PC-9 (cell line): ENCODE results near the gene FANCL. TPM values are rescaled to one million over a fixed set of nuclear protein-coding genes. Genes with fewer than 3 reads are reported as not detected.

ENCODE experiments used
- BruUV-seq: library from RNA; stranded (reverse); fragments of 400-500 nt; replicated peaks from 2 replicates; lab custom pipeline; 2021; lab: Mats Ljungman, UMichigan
- CTCF ChIA-PET: fragments of 300-600 bp; sonication (Branson Sonifier 250); formaldehyde crosslinking; loops from one replicate; lab custom pipeline; 2022; ENCODE audit warnings: antibody characterized with exemption; lab: Charles Lee
- POLR2A ChIA-PET: fragments of 300-600 bp; sonication (Branson Sonifier 250); formaldehyde crosslinking; loops from one replicate; lab custom pipeline; 2022; ENCODE audit warnings: antibody characterized with exemption; ENCODE audit not compliant: unreplicated experiment; lab: Charles Lee
- DNase-seq, 2 experiments: peaks; one replicate each; pipeline versions ENCODE4 v3.0.0 to v3.0.0-alpha.2; 2015 to 2022; ENCODE audit warnings: mixed read lengths in 1 of 2
- H2AFZ ChIP-seq: fragments of 200-600 bp; sonication (generic); 2 replicates; pipeline ENCODE4 v1.8.1; 2017; ENCODE audit warnings: antibody characterized with exemption
- H3F3A ChIP-seq: fragments of 200-600 bp; sonication (generic); 2 replicates; pipeline ENCODE4 v1.8.1; 2017; ENCODE audit warnings: antibody characterized with exemption, mild to moderate bottlenecking, low read depth; ENCODE audit not compliant: insufficient read depth
- H3K27ac ChIP-seq: fragments of 200-600 bp; sonication (generic); 2 replicates; pipeline ENCODE4 v1.6.1; 2016; ENCODE audit warnings: mixed run types
- H3K27me3 ChIP-seq: fragments of 200-600 bp; sonication (generic); 2 replicates; pipeline ENCODE4 v1.6.1; 2016; ENCODE audit warnings: low read depth, mixed run types; ENCODE audit not compliant: insufficient read depth
- H3K36me3 ChIP-seq: fragments of 200-600 bp; sonication (generic); 2 replicates; pipeline ENCODE4 v1.6.1; 2016; ENCODE audit warnings: low read depth, mixed run types
- H3K4me1 ChIP-seq: fragments of 200-600 bp; sonication (generic); replicated peaks from 2 replicates; pipeline ENCODE4 v1.6.1; 2016; ENCODE audit warnings: mixed run types; ENCODE audit not compliant: insufficient read depth
- H3K4me2 ChIP-seq: fragments of 200-600 bp; sonication (generic); 2 replicates; pipeline ENCODE4 v1.6.1; 2017; ENCODE audit warnings: mixed run types
- H3K4me3 ChIP-seq: fragments of 200-600 bp; sonication (generic); 2 replicates; pipeline ENCODE4 v1.6.1; 2016; ENCODE audit warnings: mixed run types
- H3K79me2 ChIP-seq: fragments of 200-600 bp; sonication (generic); 2 replicates; pipeline ENCODE4 v1.6.1; 2017; ENCODE audit warnings: low read depth, mixed run types
- H3K9me2 ChIP-seq: fragments of 200-600 bp; sonication (generic); 2 replicates; pipeline ENCODE4 v1.8.1; 2017; ENCODE audit warnings: mild to moderate bottlenecking; ENCODE audit not compliant: insufficient read depth
- H3K9me3 ChIP-seq: fragments of 200-600 bp; sonication (generic); 2 replicates; pipeline ENCODE4 v1.8.1; 2016; ENCODE audit warnings: low read depth; ENCODE audit not compliant: insufficient read depth
- H4K20me1 ChIP-seq: fragments of 200-600 bp; sonication (generic); 2 replicates; pipeline ENCODE4 v1.8.1; 2017; ENCODE audit not compliant: insufficient read depth
- EZH2 ChIP-seq: fragments of 200-600 bp; sonication (generic); IDR thresholded peaks from 2 replicates; pipeline ENCODE4 v1.8.0; 2017; ENCODE audit warnings: antibody characterized with exemption, low read depth
- intact Hi-C: fragments of 100-400 bp; cut with micrococcal nuclease; formaldehyde crosslinking; loops from one replicate; pipeline ENCODE4 v1.10.0; 2022; ENCODE audit not compliant: unreplicated experiment
- total RNA-seq: library from RNA; stranded (reverse); gene quantifications from 2 replicates; pipeline ENCODE4 v1.2.3, GENCODE V29; 2021
- TF ChIP-seq, protein P1 (sequence below): fragments of 200-600 bp; sonication (generic); conservative IDR thresholded peaks from 2 replicates; pipeline ENCODE4 v1.6.1; 2017; ENCODE audit warnings: mixed run types, antibody characterized with exemption, mild to moderate bottlenecking, moderate library complexity

Gene FANCL
- total RNA-seq, 1 experiment from 2014 or later, result 51.8 TPM

DNA sequence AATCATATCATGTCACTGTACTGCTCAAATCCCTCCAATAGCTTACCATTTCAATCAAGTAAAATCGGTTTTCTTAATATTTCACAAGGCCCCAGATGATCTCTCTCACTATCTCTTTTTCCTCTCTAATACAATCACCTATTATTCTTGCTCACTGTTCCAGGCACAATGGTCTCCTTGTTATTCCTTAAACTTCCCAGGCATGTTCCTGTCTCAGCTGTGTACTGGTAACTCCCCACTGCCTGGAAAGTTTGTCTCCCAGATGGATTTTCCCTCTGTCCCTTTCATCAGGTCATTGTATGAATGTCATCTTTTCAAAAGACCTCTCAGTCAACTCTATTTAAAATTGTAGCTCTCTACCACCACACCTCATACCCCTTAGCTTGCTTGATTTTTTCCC is 30.7 kb upstream of the FANCL start:
- intact Hi-C loops, result no loop called here
- no peaks in the 10 kb centered on the region for H3K27me3 ChIP-seq
- CTCF ChIA-PET, result no interaction called here
- no peaks in the 10 kb centered on the region for H3K79me2 ChIP-seq
- no peak overlapping the region for H2AFZ ChIP-seq
- H3F3A ChIP-seq, result no peaks in the 10 kb centered on the region
- H3K4me2 ChIP-seq, result no peak overlapping the region
- TF ChIP-seq, protein P1, sequence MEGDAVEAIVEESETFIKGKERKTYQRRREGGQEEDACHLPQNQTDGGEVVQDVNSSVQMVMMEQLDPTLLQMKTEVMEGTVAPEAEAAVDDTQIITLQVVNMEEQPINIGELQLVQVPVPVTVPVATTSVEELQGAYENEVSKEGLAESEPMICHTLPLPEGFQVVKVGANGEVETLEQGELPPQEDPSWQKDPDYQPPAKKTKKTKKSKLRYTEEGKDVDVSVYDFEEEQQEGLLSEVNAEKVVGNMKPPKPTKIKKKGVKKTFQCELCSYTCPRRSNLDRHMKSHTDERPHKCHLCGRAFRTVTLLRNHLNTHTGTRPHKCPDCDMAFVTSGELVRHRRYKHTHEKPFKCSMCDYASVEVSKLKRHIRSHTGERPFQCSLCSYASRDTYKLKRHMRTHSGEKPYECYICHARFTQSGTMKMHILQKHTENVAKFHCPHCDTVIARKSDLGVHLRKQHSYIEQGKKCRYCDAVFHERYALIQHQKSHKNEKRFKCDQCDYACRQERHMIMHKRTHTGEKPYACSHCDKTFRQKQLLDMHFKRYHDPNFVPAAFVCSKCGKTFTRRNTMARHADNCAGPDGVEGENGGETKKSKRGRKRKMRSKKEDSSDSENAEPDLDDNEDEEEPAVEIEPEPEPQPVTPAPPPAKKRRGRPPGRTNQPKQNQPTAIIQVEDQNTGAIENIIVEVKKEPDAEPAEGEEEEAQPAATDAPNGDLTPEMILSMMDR, result no peak
- TF ChIP-seq EZH2, result no peak
- H3K27ac ChIP-seq, result no peak overlapping the region
- peaks cover 5% of the 10 kb centered on the region; the same call in 1 of the 2 replicates for H3K9me3 ChIP-seq
- DNase-seq, result no peak
- H3K4me3 ChIP-seq, result no peak overlapping the region
- no peaks in the 10 kb centered on the region for H4K20me1 ChIP-seq
- H3K9me2 ChIP-seq, result no peaks in the 10 kb centered on the region; the same call in 1 of the 2 replicates
- no peaks in the 10 kb centered on the region for H3K4me1 ChIP-seq
- BruUV-seq, result no TSS peak
- H3K36me3 ChIP-seq, result no peaks in the 10 kb centered on the region
- POLR2A ChIA-PET, result no interaction called here

DNA sequence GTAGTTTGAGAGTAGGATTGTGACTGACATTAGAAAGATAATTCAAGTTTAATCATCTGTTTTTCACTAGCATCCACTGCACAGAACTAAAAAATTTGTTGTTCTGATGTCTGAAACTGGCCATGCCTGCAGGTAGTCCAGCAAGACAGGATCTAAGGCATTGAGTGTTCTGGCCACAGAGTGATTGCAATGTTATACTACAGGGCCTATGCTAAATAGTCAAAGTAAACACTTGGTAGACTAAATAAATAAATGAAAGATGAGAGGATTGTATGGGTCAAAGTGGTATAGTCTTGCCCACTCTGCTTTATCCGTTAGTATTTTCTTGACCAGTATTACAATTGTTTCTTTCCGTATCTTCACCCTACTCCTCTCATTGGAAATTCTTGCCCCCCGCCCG is 27.6 kb upstream of the FANCL start:
- no peak overlapping the region for H3K27ac ChIP-seq
- intact Hi-C loops, result no loop called here
- H3K36me3 ChIP-seq, result no peaks in the 10 kb centered on the region
- CTCF ChIA-PET, result no interaction called here
- no TSS peak for BruUV-seq
- H2AFZ ChIP-seq, result no peak overlapping the region
- no peaks in the 10 kb centered on the region for H3F3A ChIP-seq
- no peaks in the 10 kb centered on the region for H3K9me3 ChIP-seq
- no peak overlapping the region for H3K4me3 ChIP-seq
- H3K79me2 ChIP-seq, result no peaks in the 10 kb centered on the region
- DNase-seq, result no peak
- no peaks in the 10 kb centered on the region for H4K20me1 ChIP-seq
- H3K9me2 ChIP-seq, result no peaks in the 10 kb centered on the region; the same call in 1 of the 2 replicates
- H3K4me1 ChIP-seq, result no peaks in the 10 kb centered on the region
- POLR2A ChIA-PET, result no interaction called here
- H3K27me3 ChIP-seq, result no peaks in the 10 kb centered on the region
- no peak overlapping the region for H3K4me2 ChIP-seq
- TF ChIP-seq, protein P1, result no peak

DNA sequence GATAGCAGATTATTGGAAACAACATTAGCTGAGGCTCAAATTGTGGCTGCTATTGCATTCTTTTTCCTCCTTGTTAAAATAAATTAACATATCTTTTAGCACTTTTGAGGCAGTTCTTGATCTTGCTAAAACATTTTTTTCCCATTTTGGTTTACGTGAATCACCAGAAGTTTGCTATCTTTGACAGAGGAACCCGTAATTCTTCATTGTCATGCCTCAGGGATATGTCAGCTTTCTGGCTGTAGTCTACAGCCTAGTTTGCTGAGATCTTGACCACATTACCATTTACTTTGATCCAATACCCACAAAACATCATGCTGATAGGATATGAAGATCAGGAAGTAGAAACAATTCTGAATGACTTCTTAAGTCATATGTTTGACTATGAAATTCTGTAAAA is 25.1 kb upstream of the FANCL start:
- no peak overlapping the region for H3K27ac ChIP-seq
- H2AFZ ChIP-seq, result no peak overlapping the region
- no peak overlapping the region for H3K4me3 ChIP-seq
- intact Hi-C loops, result no loop called here
- H3K27me3 ChIP-seq, result no peaks in the 10 kb centered on the region
- no peaks in the 10 kb centered on the region for H4K20me1 ChIP-seq
- ChIA-PET CTCF (no interaction called here), POLR2A (no interaction called here)
- DNase-seq, result no peak
- H3K9me3 ChIP-seq, result peaks cover 7% of the 10 kb centered on the region
- TF ChIP-seq, protein P1, result no peak
- TF ChIP-seq EZH2, result no peak
- H3K79me2 ChIP-seq, result no peaks in the 10 kb centered on the region
- H3K36me3 ChIP-seq, result no peaks in the 10 kb centered on the region
- no peak overlapping the region for H3K4me2 ChIP-seq
- no peaks in the 10 kb centered on the region for H3K9me2 ChIP-seq
- H3K4me1 ChIP-seq, result no peaks in the 10 kb centered on the region
- BruUV-seq, result no TSS peak
- no peaks in the 10 kb centered on the region for H3F3A ChIP-seq
